Activated CD4-positive, alpha-beta T cell treated with anti-CD3 and anti-CD28 coated beads, Interleukin-2, amount 50 U/mL, for 48 hours (primary cell): ENCODE results near the gene SKA2.
"Not testable (repeated sequence)": the region's sequence is repeated elsewhere in the genome, so short reads cannot be mapped to it uniquely, and the experiment has no call there.

Experiments used
- DNase-seq, 2 experiments: peaks; one replicate each; pipeline ENCODE4 v3.0.0-alpha.2; 2020

Gene SKA2

DNA sequence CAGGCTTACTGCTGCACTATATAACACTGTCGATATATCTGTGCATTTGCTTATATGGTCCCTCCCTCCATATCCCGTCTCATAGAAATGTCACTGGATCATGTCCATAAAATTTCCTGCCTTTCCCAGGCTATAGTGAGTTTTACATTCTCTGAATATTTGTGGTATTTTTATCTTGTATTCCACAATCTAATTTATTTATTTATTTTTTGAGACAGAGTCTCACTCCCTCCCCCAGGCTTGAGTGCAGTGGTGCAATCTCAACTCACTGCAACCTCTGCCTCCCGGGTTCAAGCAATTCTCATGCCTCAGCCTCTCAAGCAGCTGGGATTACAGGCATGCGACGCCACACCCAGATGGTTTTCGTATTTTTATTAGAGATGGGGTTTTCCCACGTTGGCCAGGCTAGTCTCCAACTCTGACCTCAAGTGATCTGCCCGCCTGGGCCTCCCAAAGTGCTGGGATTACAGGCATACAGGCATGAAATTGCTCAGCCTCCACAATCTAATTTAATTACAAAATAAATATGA is 61.2 kb downstream of the SKA2 start:
- DNase-seq, result no peak

DNA sequence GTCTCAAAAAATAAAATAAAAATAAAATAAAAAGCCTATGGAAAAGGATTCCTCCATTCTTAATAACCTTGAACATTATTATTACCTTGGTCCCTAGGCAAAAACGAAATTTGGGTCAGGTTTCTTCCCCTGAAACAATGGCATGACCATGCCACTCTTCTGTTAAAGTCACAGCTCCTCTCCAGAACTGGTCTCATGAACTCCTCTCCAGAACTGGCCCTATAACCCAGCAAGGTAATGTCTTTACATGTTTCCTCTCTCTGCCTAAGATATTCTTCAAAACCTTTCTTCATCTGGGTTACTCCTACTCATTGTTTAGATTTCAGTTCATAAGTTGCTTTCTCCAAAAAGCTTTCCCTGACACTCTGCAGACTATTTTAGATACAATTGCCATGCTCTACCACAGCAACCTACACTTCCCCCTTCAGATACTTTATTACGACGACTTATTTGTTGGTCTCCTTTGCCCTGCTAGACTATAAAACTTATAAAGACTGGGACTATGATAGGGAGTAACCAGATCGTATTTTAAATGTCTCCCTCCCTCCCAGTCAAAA is 61.8 kb downstream of the SKA2 start:
- DNase-seq, result no peak

DNA sequence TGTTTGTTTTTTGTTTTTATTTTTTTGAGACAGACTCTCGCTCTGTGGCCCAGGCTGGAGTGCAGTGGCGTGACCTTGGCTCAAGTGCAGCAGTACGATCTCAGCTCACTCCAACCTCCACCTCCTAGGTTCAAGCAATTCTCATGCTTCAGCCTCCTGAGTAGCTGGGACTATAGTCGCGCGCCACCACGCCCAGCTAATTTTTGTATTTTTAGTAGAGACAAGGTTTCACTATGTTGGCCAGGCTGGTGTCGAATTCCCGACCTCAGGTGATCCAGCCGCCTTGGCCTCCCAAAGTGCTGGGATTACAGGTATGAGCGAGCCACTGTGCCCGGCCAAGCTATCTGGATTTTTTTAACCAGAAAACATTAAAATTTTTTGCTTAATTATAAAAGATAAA is 64.4 kb downstream of the SKA2 start:
- DNase-seq, result not testable (repeated sequence)

DNA sequence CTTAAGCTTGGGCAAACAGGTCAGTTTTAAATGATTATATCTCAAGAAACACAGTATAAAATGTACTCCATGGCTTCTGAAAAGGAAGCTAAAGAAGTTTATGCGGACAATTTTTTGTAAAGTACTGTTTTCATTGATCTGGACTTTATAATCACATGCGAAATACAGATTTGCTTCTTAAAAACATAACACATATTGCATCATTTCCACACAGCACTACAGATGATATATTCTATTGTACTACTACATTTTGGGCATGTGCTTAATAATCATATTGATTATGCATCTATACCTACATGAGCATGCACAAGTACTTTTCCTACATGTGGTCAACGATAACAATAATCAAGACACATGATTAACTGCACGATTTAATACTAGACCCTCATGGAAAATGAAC is 70.8 kb downstream of the SKA2 start:
- no peak for DNase-seq

DNA sequence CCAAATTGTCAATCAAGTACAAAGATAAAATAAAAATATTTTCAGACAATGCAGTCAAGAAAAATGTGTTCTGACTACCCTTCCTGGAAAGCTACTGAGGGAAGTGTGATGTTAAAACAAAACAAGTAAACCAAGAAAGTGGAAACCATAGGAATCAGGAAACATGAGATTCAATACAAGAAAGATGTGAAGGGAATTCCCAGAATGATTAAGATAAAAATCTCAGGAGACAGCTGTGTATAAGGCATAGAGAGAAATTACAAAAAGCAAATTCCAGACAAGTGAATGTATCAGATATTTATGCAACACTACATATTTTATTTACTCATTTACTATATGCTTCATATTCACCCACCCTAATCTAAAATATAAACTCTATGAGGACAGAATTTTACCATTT is 80.5 kb downstream of the SKA2 start:
- no peak for DNase-seq

DNA sequence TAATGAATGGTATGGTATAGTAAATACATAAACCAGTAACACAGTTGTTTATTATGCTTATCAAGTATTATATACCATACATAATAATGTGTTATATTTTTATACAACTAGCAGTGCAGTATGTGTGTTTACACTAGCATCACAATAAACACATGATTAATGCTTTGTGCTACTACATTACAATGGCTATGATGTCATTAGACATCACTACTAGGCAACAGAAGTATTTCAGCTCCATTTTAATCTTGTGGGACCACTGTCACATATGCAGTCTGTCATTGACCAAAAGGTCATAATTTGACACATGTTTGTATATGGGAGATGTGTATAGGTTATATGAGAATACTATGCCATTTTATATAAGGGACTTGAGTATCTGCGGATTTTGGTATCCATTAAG is 81.0 kb downstream of the SKA2 start:
- no peak for DNase-seq

DNA sequence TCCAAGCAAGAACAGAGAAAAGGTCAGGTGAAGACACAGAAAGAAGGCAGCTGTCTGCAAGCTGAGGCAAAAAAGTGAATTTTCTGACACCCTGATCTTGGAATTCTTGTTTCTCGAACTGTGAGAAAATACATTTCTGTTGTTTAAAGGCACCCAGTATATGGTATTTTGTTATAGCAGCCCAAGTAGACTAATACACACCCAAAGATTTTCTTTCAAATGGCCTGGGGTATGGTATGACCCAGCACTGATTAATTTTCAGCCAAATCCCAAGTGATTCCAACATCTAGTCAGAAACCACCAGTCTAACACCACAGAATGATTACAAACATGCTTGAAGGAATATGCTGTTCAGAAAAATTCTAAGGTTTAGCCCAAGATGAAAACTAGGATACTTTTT is 85.1 kb downstream of the SKA2 start:
- DNase-seq, result no peak

DNA sequence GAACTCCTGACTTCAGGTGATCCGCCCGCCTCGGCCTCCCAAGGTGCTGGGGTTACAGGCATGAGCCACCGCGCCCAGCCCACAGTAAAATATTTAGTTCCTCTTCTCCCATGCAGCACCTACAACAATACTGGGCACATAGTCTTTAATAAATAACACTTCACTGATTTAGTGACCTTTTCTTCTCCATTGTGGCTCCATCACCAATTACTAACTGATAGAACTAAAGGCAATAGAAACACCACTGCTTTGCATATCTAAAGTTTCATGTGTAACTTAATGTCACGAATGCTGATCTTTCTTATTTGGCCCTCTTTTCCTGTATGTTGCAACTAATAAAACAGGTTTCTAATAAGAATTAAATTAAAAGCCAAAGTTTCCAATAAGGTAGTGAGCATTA is 87.2 kb downstream of the SKA2 start:
- DNase-seq, result no peak

DNA sequence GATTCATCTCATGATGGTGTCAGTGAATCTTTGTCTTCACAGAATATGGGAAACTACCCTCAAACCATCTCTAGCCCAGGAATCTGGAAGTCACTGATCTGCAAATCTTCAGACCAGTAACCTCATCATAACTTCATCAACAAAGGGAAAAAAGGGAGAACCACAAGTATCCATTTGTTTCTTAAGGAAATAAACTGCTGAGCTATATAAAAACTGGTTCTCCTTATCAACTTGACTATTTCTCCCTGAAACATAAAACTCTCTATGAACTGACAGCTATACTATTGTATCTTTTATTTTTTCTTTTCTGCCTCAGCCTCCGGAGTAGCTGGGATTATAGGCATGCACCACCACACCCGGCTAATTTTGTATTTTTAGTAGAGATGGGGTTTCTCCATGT is 87.6 kb downstream of the SKA2 start:
- DNase-seq, result no peak

DNA sequence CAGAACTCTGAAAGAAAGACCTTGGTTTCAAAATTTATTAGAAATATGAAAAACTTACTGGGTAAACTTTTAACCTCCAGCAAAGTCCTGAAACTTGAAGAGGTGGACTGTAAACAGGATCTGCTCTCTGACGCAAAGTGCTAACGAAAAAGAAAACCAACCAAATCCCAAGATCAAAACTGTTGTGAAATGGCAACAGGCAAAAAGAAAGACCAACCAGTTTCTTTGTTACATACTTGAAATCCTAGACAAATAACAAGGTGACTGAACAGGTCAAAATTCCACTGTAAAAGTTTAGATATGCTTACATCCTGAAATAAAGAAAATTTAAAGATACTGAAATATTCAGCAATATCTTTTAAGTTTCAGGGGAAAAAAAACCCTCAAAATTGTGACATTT is 92.5 kb downstream of the SKA2 start:
- no peak for DNase-seq
